DND-41 (cell line): ENCODE measurements around the gene NEDD1.

Source experiments
- EZH2 ChIP-seq: IDR thresholded peaks from 3 replicates; pipeline ENCODE4 v1.6.1; 2012; ENCODE audit warnings: borderline replicate concordance, low read depth, mild to moderate bottlenecking, moderate library complexity, low read length, inconsistent platforms; ENCODE audit not compliant: severe bottlenecking
- TF ChIP-seq, protein P1 (sequence below): IDR thresholded peaks from 2 replicates; pipeline ENCODE4 v1.5.1; 2012; ENCODE audit warnings: borderline replicate concordance, low read length, moderate library complexity, mild to moderate bottlenecking; ENCODE audit not compliant: poor library complexity, severe bottlenecking; ENCODE audit errors: extremely low read depth

DNA sequence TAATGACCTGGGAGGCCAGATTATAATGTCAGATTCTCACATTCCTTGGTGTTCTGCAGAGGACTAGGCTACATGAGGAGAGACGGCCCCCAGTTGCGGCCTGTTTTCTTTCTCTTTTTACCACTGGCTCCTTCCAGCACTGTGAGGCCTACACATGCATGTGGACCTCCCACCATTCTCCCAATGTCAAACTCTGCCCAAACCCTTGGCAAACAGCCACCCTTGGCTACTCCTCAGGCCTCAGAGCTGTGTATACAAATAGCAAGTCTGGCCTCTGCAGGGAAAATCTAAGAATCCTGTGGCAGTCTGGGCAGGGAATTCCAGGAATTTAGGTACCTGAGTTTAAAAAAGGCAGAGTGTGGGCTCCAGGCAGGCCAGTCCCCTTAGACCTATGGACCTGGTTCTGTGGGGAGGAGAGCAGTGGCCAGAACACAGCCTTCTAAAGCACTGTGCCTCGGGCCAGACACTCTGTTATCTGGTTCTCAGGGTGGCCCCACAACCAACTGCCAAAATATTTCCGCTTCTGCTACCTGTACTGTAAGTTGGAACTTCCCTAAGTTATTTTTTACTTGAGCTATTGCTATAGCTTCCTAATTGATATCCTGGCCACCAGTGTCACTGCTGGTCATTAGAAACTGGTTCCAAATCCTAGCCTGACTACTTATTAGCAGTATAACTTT is 19.9 kb upstream of the NEDD1 start:
- no peak for TF ChIP-seq EZH2
- TF ChIP-seq, protein P1, sequence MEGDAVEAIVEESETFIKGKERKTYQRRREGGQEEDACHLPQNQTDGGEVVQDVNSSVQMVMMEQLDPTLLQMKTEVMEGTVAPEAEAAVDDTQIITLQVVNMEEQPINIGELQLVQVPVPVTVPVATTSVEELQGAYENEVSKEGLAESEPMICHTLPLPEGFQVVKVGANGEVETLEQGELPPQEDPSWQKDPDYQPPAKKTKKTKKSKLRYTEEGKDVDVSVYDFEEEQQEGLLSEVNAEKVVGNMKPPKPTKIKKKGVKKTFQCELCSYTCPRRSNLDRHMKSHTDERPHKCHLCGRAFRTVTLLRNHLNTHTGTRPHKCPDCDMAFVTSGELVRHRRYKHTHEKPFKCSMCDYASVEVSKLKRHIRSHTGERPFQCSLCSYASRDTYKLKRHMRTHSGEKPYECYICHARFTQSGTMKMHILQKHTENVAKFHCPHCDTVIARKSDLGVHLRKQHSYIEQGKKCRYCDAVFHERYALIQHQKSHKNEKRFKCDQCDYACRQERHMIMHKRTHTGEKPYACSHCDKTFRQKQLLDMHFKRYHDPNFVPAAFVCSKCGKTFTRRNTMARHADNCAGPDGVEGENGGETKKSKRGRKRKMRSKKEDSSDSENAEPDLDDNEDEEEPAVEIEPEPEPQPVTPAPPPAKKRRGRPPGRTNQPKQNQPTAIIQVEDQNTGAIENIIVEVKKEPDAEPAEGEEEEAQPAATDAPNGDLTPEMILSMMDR = no peak
